Measurements from ENCODE around the gene CTU2. TPM values are rescaled to one million over a fixed set of nuclear protein-coding genes. Genes with fewer than 3 reads are reported as not detected.

CTU2 gene
- total RNA-seq, 2 donors from 2014 or later: 7.8 to 23.1 TPM

DNA sequence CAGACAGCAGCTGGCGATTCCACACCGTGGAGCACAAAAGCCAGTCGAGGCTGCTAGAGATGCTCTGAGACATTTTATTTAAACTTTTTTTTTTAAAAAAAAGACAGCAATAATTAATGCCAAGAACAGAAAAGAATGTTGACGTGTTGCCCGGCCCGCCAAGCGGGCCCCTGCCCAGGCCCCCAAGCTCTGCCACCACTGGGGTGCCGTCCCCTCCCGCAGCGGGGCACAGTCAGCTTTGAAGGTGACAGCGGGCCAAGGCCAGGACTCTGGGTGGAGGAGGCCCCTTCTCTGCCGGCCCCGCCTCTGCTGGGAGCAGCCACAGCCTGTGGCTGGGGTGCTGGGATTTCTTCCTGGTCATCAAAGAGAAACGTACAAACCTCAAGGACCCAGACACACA is 9.9 kb upstream of the CTU2 start:
- Histone ChIP-seq H3K27ac (no peak overlapping the region), H3K4me3 (no peak overlapping the region), H3K9me3 (no peaks in the 10 kb centered on the region), H3K27me3 (no peaks in the 10 kb centered on the region), H3K36me3 (no peaks in the 10 kb centered on the region), H3K4me1 (peaks cover 3% of the 10 kb centered on the region), H3K9ac (ENCODE audit: low read depth in 2 of 2, low read length in 2 of 2) (no peak overlapping the region)
- no peak for DNase-seq
- intact Hi-C loops (cut with DNase I): no loop called here
- TF ChIP-seq, protein P1, sequence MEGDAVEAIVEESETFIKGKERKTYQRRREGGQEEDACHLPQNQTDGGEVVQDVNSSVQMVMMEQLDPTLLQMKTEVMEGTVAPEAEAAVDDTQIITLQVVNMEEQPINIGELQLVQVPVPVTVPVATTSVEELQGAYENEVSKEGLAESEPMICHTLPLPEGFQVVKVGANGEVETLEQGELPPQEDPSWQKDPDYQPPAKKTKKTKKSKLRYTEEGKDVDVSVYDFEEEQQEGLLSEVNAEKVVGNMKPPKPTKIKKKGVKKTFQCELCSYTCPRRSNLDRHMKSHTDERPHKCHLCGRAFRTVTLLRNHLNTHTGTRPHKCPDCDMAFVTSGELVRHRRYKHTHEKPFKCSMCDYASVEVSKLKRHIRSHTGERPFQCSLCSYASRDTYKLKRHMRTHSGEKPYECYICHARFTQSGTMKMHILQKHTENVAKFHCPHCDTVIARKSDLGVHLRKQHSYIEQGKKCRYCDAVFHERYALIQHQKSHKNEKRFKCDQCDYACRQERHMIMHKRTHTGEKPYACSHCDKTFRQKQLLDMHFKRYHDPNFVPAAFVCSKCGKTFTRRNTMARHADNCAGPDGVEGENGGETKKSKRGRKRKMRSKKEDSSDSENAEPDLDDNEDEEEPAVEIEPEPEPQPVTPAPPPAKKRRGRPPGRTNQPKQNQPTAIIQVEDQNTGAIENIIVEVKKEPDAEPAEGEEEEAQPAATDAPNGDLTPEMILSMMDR (IDR thresholded peaks at IDR 0.05): no peak

DNA sequence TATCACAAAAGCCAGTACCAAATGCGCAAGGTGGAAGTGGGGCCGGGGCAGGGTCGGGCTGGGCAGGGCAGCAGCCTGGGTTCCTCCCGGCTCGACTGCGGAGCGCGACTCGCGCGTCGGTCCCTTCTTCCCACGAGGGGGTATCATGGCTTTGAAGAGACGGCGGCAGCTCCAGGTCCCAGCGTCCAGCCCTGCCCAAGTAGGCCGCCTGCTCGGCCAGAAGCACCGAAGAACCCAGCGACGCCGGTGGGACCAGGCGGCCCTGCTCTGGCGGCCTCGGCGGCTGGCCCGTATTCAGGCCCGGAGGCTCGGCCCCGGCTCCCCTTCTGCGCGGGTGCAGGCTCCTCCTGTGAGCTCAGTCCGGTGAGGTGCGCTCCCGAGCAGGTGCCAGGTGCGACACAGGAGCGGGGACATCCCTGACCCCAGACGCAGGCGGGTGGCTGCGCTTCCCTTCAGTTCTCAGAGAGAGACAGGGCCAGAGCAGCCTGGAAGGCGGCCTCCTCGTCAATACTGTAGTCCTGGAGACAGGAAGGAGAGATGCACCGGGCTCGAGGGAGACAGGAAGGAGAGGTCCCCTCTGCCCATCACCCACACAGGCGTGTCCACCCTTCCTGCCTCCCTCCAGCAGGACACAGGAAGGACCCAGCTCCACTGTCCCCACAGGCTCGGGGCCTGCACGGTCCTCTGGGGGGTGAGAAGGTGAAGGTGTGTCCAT is 9.0 kb upstream of the CTU2 start:
- no peaks in the 10 kb centered on the region for H3K27me3 ChIP-seq
- no peak overlapping the region for H3K4me3 ChIP-seq
- H3K9ac ChIP-seq (ENCODE audit: low read depth in 2 of 2, low read length in 2 of 2): no peak overlapping the region
- H3K27ac ChIP-seq: no peak overlapping the region
- intact Hi-C loops (cut with DNase I): no loop called here
- no peaks in the 10 kb centered on the region for H3K36me3 ChIP-seq
- no peaks in the 10 kb centered on the region for H3K4me1 ChIP-seq
- TF ChIP-seq, protein P1 (IDR thresholded peaks at IDR 0.05): no peak
- no peaks in the 10 kb centered on the region for H3K9me3 ChIP-seq
- DNase-seq: no peak

DNA sequence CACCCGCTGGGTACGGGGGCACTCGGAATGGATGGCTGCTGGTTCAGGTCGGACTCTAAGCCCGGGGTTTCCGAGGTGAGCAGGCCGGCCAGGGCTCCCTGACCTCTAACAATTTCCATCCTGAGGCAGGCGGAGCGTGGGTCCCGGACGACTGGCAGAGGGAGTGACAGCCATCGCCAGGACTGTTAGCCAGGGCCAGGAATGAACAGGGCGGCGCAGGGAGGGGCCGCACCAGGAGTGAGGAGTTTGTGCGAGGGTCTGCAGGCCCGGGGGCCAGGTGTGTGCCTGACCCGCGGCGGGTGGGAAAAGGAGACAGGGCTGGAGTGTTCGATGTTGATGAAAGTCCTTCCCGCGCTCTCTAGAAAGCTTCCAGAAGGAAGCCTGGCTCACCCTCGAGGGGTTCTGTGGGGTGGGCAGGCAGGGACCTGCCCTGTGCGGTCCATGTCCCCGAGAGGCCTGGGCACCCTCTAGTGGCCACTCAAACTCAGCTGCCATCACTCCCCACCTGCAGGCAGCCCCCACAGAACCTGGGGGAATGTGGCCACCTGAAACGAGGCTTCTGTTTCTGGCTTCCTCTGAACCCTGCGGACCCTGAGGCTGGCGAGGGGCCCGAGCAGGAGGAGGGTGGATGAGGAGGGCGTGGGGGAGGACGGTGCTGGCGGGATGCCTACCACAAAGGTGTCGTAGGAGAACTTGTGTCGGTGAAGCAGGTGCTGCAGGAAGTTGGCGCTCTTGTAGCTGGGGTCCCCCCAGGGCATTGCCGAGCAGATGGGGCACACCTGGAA is 8.3 kb upstream of the CTU2 start:
- Histone ChIP-seq H3K36me3 (no peaks in the 10 kb centered on the region), H3K4me3 (no peak overlapping the region), H3K4me1 (no peaks in the 10 kb centered on the region), H3K9me3 (no peaks in the 10 kb centered on the region), H3K27ac (no peak overlapping the region), H3K27me3 (no peaks in the 10 kb centered on the region), H3K9ac (ENCODE audit: low read depth in 2 of 2, low read length in 2 of 2) (no peak overlapping the region)
- intact Hi-C loops (cut with DNase I): no loop called here
- DNase-seq: no peak
- TF ChIP-seq, protein P1 (IDR thresholded peaks at IDR 0.05): no peak

DNA sequence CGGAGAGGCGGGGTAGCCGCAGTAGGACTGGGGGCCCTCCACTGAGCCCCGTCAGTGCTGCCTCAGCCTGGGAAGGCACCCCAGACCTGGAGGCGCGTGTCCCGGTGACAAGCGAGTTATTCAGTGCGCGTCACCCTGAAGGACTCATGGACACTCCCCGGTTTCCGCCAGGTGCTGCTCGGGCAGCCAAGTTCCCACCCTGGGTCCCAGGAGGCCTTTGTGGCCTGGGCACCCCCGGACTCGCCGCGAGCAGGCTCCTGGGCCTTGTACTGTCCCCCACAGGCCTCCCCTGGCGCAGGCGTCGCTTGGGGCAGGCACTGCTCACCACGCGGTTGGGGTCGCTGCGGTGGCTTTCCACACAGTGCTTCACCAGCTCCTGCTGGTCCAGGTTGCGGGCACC is 7.7 kb upstream of the CTU2 start:
- Histone ChIP-seq H3K4me3 (no peak overlapping the region), H3K36me3 (no peaks in the 10 kb centered on the region), H3K4me1 (no peaks in the 10 kb centered on the region), H3K9me3 (no peaks in the 10 kb centered on the region), H3K27ac (no peak overlapping the region), H3K9ac (ENCODE audit: low read depth in 2 of 2, low read length in 2 of 2) (no peak overlapping the region), H3K27me3 (no peaks in the 10 kb centered on the region)
- DNase-seq: no peak
- intact Hi-C loops (cut with DNase I): no loop called here
- TF ChIP-seq, protein P1 (IDR thresholded peaks at IDR 0.05): no peak

DNA sequence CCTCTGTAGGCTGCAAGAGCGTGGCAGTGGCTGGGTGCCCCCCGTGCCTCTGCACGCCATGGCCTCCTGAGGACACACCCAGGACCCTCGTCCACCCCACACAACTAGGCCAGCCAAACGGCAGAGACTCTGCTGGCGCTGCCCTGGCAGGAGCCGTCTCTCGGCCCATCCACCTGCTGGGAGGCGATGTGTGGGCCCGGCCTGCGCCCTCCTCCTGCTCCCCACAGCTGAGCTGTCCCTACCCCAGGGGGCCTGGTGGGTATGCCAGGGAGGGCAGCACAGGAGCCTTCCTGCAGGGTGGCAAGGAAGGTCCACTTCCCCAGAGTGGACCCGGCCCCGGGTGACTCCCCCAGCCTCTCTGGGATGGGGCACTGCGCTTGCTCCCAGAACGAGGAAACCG is 7.1 kb upstream of the CTU2 start:
- Histone ChIP-seq H3K9ac (ENCODE audit: low read depth in 2 of 2, low read length in 2 of 2) (no peak overlapping the region), H3K4me3 (no peak overlapping the region), H3K36me3 (no peaks in the 10 kb centered on the region), H3K27me3 (no peaks in the 10 kb centered on the region), H3K27ac (no peak overlapping the region), H3K9me3 (no peaks in the 10 kb centered on the region), H3K4me1 (no peaks in the 10 kb centered on the region)
- no peak for DNase-seq
- TF ChIP-seq, protein P1 (IDR thresholded peaks at IDR 0.05): no peak
- intact Hi-C loops (cut with DNase I): no loop called here
